Ramos (cell line): ENCODE measurements around the gene ZMIZ1.

Experiments
- in situ Hi-C: fragments of 300-500 bp; cut with MboI; formaldehyde crosslinking; loops from one replicate; pipeline ENCODE4 v1.14.3; 2022; ENCODE audit warnings: low sequenced_read_pairs; ENCODE audit not compliant: unreplicated experiment

The ZMIZ1 gene

DNA sequence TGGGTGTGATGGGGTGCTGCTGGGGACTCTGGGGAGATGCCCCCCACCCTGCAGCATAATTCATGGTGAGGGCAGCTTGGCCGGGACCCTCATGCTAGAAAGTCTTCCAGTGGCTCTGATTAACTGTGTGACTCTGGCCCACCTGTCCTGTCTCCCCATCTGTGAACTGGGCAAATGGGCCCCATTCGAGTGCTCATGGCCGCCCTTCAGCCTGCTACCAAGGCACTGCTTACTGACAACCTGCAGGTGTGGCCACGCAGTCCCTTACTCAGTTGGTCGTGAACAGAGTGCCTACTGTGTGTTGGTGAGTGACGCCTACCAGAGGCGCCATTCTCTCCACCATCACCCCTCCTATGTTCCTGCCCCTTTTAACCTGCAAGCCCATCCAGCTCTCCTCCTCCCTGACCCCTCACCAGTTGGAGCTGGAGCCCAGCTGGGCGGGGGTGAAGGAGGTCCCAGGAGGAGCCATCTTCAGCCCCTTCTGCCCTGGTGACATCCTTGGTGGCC, 109.4 kb downstream of the ZMIZ1 start:
- in situ Hi-C loops: no loop called here

DNA sequence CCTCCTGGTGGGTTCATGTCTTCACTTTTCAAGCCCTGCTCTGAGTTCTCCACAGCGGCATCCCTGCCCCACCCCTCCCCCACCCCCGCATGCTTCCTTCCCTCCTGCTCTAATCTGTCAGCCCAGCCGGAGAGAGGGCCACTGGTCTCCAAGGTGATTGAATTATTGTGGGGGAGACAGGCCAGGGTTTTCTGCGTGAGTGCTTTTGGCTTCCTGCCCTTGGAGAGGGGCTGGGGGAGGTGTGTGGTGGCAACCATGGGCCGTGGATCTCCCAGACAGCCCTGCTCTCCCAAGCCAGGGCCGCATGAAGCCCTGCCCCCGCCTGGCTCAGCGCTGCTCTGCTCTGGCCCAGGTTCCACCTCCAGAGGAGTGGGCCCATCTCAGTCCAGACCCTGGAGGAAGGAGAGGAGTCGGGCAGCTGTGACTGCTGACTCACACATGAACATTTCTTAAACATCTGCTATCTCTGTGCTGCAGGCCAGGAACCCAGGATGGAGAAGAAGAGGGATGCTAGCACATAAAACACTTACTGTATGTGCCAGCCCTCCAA, 109.9 kb downstream of the ZMIZ1 start:
- in situ Hi-C loops: no loop called here

DNA sequence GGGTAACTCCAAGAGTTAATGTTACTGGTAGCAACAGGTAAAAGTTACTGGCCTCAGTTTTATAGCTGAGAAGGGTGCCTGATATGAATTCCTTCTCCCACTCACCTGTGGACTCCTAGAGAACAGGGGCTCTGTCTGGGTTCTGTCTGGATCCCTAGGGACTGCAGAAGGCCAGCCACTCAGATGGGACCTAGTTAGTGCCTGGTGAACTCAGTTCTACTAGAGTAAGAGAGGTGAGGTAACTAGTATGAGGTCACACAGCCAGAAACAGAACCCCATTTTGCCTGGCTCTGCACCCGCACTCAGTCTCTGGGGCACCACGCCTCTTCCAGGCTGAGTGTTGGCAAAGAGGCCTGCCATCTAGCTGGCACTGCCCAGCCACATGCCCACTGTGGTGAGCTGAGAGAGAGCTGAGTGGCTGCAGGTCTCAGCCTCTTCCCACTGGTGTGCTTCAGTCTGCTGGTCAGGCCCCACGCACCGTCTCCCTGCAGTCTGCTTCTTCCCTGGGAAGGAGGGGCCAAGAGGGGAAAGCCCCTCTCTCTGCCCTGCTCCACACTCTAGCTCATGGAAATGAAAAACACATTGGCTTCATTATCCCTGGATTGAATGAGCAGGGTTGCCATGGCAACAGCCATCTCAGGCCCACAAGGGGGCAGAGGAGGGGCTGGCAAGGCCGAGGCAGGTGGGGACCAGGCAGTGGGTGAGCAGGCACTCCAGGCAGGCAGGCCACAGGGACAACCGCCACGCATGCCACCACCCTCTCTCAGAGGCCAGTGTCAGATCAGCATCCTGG, 110.6 kb downstream of the ZMIZ1 start:
- in situ Hi-C loops: no loop called here

DNA sequence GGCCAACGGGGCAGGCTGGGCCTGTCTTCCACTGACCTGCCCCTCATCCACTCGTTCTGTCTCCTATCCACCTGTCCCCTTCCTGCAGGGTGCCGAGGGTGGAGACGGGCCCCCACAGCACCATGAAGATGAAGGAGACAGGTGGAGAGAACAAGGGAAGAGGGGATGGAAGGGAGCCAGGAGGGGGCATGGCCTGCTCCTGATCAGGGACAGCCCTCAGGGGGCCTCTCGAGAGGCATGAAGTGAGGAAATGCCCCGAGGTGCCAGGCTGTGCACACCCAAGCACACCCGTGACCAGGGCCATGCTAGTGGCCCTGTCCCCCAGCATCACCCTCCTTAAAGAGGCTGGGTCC, 111.2 kb downstream of the ZMIZ1 start:
- in situ Hi-C loops: no loop called here

DNA sequence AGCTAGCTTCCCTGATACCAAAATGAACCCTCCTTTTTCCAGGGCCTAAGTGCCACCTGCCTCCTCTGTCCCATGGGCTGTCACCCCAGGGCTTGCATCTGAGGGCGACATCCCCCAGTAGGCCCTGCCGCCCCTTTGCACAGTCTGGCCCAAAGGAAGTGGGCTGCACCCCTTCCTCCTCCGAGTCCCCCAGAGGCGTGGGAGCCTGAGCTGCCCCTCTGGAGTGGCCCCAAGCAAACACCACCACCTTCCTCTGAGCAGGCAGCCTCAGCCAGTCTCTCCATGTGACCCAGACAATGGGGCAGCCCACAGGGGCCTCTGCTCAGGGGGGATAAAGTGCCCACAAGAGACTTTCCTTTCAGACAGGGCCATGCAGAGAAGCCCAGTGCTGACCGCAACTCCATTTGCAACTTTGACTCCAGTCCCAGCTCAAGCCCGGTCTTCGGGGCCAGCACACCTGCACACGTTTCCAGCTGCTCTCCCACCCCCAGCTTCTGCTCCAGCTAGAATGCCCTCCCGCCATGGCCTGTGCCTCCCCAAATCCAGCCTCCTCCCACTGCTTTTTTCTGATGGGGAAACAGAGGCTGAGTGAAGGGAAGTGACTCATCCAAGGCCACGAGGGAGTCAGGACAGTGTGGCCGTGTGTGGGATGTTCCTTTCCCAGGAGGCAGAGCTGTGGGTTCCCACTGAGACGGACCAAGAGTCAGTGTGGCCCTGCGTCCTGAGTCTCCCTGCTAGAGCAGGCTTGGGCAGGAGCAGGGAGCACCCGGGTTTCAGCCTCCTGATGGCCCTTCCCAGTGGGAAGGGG, 111.9 kb downstream of the ZMIZ1 start:
- in situ Hi-C loops: no loop called here

DNA sequence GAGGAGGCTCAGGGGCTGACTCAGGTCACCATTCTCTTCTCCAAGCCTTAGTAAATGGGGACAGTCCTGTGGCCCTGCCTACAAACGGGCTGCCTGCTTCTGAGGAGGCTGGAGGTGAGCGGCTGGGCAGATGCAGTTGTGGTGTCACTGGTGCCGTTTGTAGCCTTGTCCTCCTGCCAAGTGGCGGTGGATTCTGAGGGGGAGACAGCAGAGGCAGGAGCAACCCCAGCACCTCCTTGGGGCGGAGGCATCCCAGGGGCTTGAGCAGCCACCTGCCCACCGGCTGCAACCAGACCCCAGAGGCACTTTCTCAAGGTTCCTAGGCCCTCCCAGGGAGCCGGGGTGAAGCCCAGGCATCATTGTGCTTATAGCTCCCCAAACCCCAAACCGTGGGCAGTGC, 112.5 kb downstream of the ZMIZ1 start:
- in situ Hi-C loops: no loop called here

DNA sequence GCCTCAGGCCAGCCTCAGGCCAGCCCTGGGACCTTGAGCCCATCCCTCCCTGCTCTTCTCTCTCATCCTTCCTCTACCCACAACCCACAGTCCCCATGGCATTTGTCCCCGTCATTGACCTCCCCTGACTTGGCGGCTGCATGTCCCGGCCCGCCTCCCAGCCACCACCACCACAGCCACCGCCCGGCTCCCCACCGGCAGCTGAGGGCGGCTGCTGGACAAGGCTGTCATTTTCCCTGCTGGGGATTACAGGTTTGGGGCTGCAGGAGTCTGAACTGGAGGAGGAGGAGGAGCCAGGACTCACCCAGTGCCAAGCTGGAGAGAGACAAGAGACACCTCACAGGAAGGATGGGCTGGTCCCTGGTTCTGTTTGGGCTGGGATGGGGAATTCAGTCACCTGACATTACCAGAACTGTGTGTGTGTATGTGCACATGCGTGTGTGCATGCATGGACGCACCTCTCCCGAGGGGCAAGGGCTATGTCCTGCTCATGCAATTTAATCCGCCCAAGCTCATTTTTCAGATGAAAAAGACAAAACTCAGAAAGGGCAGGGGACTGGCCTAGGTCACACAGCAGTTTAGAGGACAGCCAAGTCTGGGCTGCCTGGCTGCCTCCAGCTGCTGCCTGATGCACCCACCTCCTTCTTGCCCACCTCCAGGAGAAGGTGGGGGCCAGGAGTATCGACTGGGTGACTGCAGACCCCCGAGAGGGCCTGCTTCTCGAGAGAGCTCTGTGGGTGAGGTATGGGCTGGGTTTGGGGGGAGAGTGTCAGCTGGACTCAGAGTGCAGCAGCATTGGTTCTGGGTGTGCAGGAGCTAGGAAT, 113.1 kb downstream of the ZMIZ1 start:
- in situ Hi-C loops: no loop called here

GRCh38 chr10:79182781-79183467, 114.2 kb downstream of the ZMIZ1 start:
- in situ Hi-C loops: no loop called here

- in situ Hi-C loops: no loop called here
Observed at GRCh38 chr10:79183468-79183865, 114.7 kb downstream of the ZMIZ1 start.

- in situ Hi-C loops: no loop called here
Observed at GRCh38 chr10:79184145-79184625, 115.4 kb downstream of the ZMIZ1 start.

- in situ Hi-C loops: no loop called here
Observed at GRCh38 chr10:79184657-79185056, 115.9 kb downstream of the ZMIZ1 start.

DNA sequence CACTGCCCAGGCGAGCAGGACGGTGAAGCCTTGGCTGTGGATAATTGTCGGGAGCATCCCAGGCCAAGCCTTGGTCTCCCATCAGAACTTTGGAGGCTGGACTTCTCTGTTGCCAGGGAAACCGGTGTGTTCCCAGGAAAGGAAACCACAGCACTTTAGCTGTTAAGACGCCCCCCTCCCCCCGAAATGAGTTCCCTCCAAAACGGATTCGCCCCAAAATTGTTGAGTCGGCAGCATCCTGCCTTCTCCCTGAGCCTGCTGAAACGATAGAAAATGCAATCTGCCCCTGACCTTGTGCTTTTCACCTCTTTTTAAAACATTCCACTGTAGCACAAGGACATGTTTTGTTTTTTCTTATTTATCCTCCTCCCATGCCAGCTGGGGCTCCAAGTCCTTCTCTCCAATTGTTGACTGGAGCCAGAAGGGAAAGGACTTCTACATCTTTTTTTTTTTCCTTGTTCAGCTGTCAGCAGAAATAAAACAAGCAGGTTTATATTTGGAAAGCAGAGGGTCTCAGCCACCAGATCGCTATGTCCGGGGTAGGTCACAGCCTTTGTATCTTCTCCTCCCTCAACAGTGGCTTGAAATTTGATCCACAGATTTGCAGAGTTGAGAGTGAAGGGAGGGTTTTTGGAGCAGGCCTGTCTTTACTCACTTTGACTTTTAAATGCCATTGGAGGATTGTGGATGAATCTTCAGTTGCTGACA, 116.5 kb downstream of the ZMIZ1 start:
- in situ Hi-C loops: no loop called here

GRCh38 chr10:79185796-79186374, 117.1 kb downstream of the ZMIZ1 start:
- in situ Hi-C loops: no loop called here

- in situ Hi-C loops: no loop called here
Observed at GRCh38 chr10:79186486-79187120, 117.8 kb downstream of the ZMIZ1 start.

- in situ Hi-C loops: no loop called here
Observed at GRCh38 chr10:79187121-79187940, 118.6 kb downstream of the ZMIZ1 start.

DNA sequence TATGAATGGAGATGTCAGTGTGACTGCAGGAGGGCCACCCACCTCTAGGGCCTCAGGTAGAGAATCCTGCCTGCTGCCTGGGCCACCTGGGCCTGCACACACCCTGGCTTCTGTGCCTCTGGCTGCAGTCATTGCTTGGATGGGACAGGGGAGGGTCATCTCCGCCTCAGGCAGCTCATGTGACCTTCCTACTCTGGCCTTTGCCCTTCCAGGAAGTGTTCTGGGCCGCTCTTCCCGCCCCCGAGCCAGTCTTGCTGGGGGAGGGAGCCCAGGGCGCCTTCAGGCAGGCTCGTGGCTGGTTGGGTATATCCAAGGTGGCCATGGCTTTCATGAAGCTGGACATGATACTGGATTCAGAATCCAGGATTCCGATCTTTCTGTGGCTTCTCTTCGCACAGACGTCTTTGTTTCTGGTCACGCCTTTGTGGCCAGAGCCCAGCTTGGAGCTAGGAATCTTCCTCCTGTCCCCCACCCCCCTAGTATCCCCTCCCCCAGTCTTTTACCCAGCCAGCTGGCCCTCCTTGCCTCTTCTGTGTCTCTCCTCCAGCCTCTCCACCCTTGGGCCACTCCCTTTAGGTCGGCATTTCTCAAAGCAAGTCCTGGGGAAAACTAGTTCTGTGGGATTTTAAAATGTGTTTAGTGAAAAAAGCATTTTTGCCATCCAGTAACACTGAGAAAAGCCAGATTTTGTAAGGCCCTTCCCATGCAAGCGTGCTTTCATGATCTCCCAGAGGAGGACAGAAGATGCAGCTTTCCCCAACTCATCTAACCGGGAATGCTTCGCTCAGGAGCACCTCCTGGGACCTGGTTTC, 119.6 kb downstream of the ZMIZ1 start:
- in situ Hi-C loops: no loop called here

DNA sequence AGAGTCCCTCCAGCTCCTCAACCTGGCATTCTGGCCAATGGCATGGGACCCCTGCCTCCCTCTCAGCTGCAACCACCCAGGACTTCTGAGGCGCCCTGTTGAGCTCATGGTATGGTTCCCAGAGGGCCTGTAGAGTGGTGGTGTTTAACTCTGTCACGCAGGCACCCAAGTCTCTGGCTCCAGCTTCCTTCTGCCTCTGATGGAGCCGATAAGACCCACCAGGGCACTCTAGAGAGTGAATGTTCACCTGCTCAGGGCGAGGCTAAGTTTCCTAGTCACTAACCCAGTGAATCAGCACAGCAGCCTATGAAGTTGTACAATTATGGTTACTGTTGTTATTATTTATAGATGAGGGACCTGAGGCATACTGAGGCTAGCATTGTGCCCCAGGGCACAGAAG, 120.4 kb downstream of the ZMIZ1 start:
- in situ Hi-C loops: no loop called here
